K562 (cell line): Measurements from ENCODE around the gene CNTN5. TPM values are rescaled to one million over a fixed set of nuclear protein-coding genes. Genes with fewer than 3 reads are reported as not detected.

ENCODE experiments used
- ATAC-seq: fragments of 200-7000 bp; cut with Tn5 transposase; 3 replicates; pipeline ENCODE4 v1.9.1; 2020; ENCODE audit warnings: moderate library complexity
- BruUV-seq: library from RNA; stranded (reverse); fragments of 400-500 nt; replicated peaks from 2 replicates; lab custom pipeline; 2021; lab: Mats Ljungman, UMichigan
- CTCF ChIA-PET: fragments of 300-600 bp; formaldehyde crosslinking; extraction: SDS; loops from one replicate; lab custom pipeline; 2021; ENCODE audit warnings: low intra/inter-chr PET ratio; lab: Yijun Ruan, JAX
- POLR2A ChIA-PET: fragments of 300-600, 350-650 bp; sonication (Branson Sonifier 250); formaldehyde crosslinking; extraction: SDS; loops from one replicate; lab custom pipeline; 2021; ENCODE audit warnings: antibody characterized with exemption, inconsistent platforms; lab: Yijun Ruan, JAX
- DNase-seq, 4 experiments: peaks; one replicate each; pipeline versions ENCODE4 v3.0.0 to v3.0.0-alpha.2; 2011 to 2018; ENCODE audit warnings: low spot score in 3 of 4, mixed read lengths in 3 of 4; ENCODE audit errors: extremely low read depth in 1 of 4
- FAIRE-seq: peaks from 2 replicates; lab custom pipeline; 2011; peaks lifted over from hg19 to GRCh38; lab: Jason Lieb, UNC
- H2AFZ ChIP-seq: 2 replicates; pipeline ENCODE4 v1.6.0; 2011; ENCODE audit warnings: low read depth, low read length, control low read depth, inconsistent platforms
- H3K27ac ChIP-seq: fragments of 200-600 bp; 3 replicates; pipeline ENCODE4 v1.8.0; 2011; ENCODE audit warnings: low read depth, mild to moderate bottlenecking, control low read depth, inconsistent platforms, low read length, moderate library complexity, mixed read lengths; ENCODE audit errors: extremely low read depth
- H3K27me3 ChIP-seq, 2 experiments: fragments of 300-600 bp in 1 of 2; 2 replicates in 1 of 2; 3 replicates in 1 of 2; pipeline versions ENCODE4 v1.6.0 to v1.8.0; 2011; ENCODE audit warnings: inconsistent platforms in 2 of 2, low read length in 2 of 2, mild to moderate bottlenecking in 1 of 2, mixed read lengths in 1 of 2, moderate library complexity in 1 of 2; ENCODE audit not compliant: control insufficient read depth in 2 of 2, insufficient read depth in 2 of 2
- H3K36me3 ChIP-seq: fragments of 300-600 bp; 3 replicates; pipeline ENCODE4 v1.8.0; 2011; ENCODE audit warnings: mild to moderate bottlenecking, low read length, inconsistent platforms; ENCODE audit not compliant: control insufficient read depth, insufficient read depth
- H3K4me1 ChIP-seq, 2 experiments: fragments of 200-600 bp in 1 of 2; replicated peaks in 1 of 2; 2 replicates in 1 of 2; 3 replicates in 1 of 2; pipeline versions ENCODE4 v1.5.1 to v1.8.0; 2011; ENCODE audit warnings: inconsistent platforms in 2 of 2, low read length in 2 of 2, mild to moderate bottlenecking in 1 of 2, mixed read lengths in 1 of 2, moderate library complexity in 1 of 2; ENCODE audit not compliant: control insufficient read depth in 2 of 2, insufficient read depth in 2 of 2
- H3K4me2 ChIP-seq: 2 replicates; pipeline ENCODE4 v1.6.1; 2011; ENCODE audit warnings: low read length, control low read depth, inconsistent platforms, mixed read lengths; ENCODE audit not compliant: insufficient read depth
- H3K4me3 ChIP-seq: fragments of 200-600 bp; sonication (generic), shearing (Covaris generic); 2 replicates; pipeline ENCODE4 v1.5.1; 2016; ENCODE audit warnings: control low read depth, inconsistent platforms
- H3K79me2 ChIP-seq: fragments of 200-600 bp; 3 replicates; pipeline ENCODE4 v1.8.0; 2011; ENCODE audit warnings: low read length, inconsistent platforms; ENCODE audit not compliant: control insufficient read depth, insufficient read depth
- H3K9ac ChIP-seq, 2 experiments: 2 replicates each; pipeline versions ENCODE4 v1.6.0 to v1.6.1; 2011; ENCODE audit warnings: low read depth in 2 of 2, low read length in 2 of 2, control low read depth in 1 of 2, inconsistent platforms in 1 of 2, mild to moderate bottlenecking in 1 of 2, mixed read lengths in 1 of 2; ENCODE audit not compliant: insufficient read depth in 1 of 2
- H3K9me1 ChIP-seq: one replicate; pipeline ENCODE4 v1.6.0; 2011; ENCODE audit warnings: inconsistent platforms, mild to moderate bottlenecking, low read length, moderate library complexity; ENCODE audit not compliant: control insufficient read depth, insufficient read depth
- H3K9me3 ChIP-seq: replicated peaks from 2 replicates; pipeline ENCODE4 v1.5.1; 2011; ENCODE audit warnings: low read depth, low read length, inconsistent platforms; ENCODE audit not compliant: control insufficient read depth, insufficient read depth
- H4K20me1 ChIP-seq: replicated peaks from 2 replicates; pipeline ENCODE4 v1.6.1; 2011; ENCODE audit warnings: low read length, inconsistent platforms, mixed read lengths; ENCODE audit not compliant: control insufficient read depth, insufficient read depth
- BACH1 ChIP-seq: fragments of 200-800 bp; sonication (Bioruptor generic); IDR thresholded peaks from 2 replicates; pipeline ENCODE4 v1.6.1; 2016; ENCODE audit warnings: missing genetic modification characterization, missing compliant biosample characterization
- BCL6 ChIP-seq: fragments of 250-450 bp; sonication (Bioruptor Pico); IDR thresholded peaks from 2 replicates; pipeline ENCODE4 v1.4.0; 2020
- CBX3 ChIP-seq, 2 experiments: IDR thresholded peaks; 1 replicate in 1 of 2; 2 replicates in 1 of 2; pipeline ENCODE4 v1.6.1; 2012; ENCODE audit warnings: inconsistent platforms in 2 of 2, low read length in 2 of 2, borderline replicate concordance in 1 of 2, control low read depth in 1 of 2
- CHD2 ChIP-seq: IDR thresholded peaks from 2 replicates; pipeline ENCODE4 v1.6.1; 2011; ENCODE audit warnings: low read depth, low read length
- MAFF ChIP-seq: IDR thresholded peaks from 2 replicates; pipeline ENCODE4 v1.6.1; 2012; ENCODE audit warnings: low read length, improper control_type of control experiment
- RB1 ChIP-seq: fragments of 450-650 bp; IDR thresholded peaks from 2 replicates; pipeline ENCODE4 v1.6.1; 2017; ENCODE audit warnings: low read depth, mild to moderate bottlenecking
- TCFL5 ChIP-seq: fragments of 250-450 bp; sonication (Bioruptor Pico); conservative IDR thresholded peaks from 2 replicates; pipeline ENCODE4 v1.6.1; 2021; ENCODE audit warnings: mild to moderate bottlenecking, moderate library complexity, matching md5 sums
- TEAD1 ChIP-seq, 2 experiments: fragments of 450-650 bp in 1 of 2; sonication (generic) in 1 of 2; formaldehyde crosslinking; IDR thresholded peaks; 2 replicates each; pipeline versions ENCODE4 v1.4.0 to v1.8.0; 2020 to 2022; ENCODE audit warnings: mild to moderate bottlenecking in 2 of 2, missing genetic modification reagents in 1 of 2
- THRAP3 ChIP-seq: fragments of 450-650 bp; IDR thresholded peaks from 2 replicates; pipeline ENCODE4 v1.6.1; 2016; ENCODE audit warnings: mild to moderate bottlenecking, inconsistent platforms, borderline replicate concordance
- ZNF354B ChIP-seq: fragments of 250-450 bp; sonication (Bioruptor Pico); IDR thresholded peaks from 2 replicates; pipeline ENCODE4 v1.4.0; 2020
- whole genome bisulfite sequencing: fragments of 100-300 bp; shearing (Covaris generic); methylation state at CpG from one replicate; pipeline ENCODE4 v1.1.6; 2016; ENCODE audit warnings: low coverage, mixed read lengths; ENCODE audit not compliant: insufficient coverage; ENCODE audit errors: missing lambda C conversion rate; 5-methylcytosine and 5-hydroxymethylcytosine counted together
- in situ Hi-C: fragments of 300-500 bp; cut with MboI; formaldehyde crosslinking; loops from 4 replicates; pipeline ENCODE4 v1.15.0; 2018; ENCODE audit warnings: inconsistent platforms, mixed read lengths
- intact Hi-C: fragments of 100-400 bp; cut with micrococcal nuclease; formaldehyde crosslinking; loops from 2 replicates; pipeline ENCODE4 v1.14.2; 2022
- polyA plus RNA-seq, 8 experiments: library from polyadenylated mRNA; depleted of rRNA in 4 of 8; stranded (reverse) in 5 of 8; unstranded in 3 of 8; fragments of >200 nt; fragmentation: Nextera tagmentation in 2 of 8; fragmentation: Illumina TruSeq in 1 of 8; extraction: Ambion mirVana in 2 of 8; extraction: Trizol in 1 of 8; gene quantifications; 2 replicates each; pipeline versions ENCODE4 v1.2.1 to v1.2.3, GENCODE V29; 2011 to 2014; ENCODE audit warnings: inconsistent platforms in 1 of 8, missing spikeins in 1 of 8
- total RNA-seq, 7 experiments: library from RNA; depleted of rRNA in 6 of 7; stranded (reverse); fragments of >200 nt in 6 of 7; fragmentation: Illumina TruSeq in 2 of 7; extraction: Trizol in 2 of 7; gene quantifications; 2 replicates each; pipeline versions ENCODE4 v1.2.1 to v1.2.3, GENCODE V29; 2011 to 2021; ENCODE audit warnings: low replicate concordance in 1 of 7
- TF ChIP-seq, protein P1 (sequence below): fragments of 250-450 bp; sonication (Bioruptor Pico); IDR thresholded peaks from 2 replicates; pipeline ENCODE4 v1.8.0; 2022; ENCODE audit warnings: inconsistent platforms
- TF ChIP-seq, protein P2 (sequence below): IDR thresholded peaks from 2 replicates; pipeline ENCODE4 v1.6.1; 2011; ENCODE audit not compliant: insufficient read length; ENCODE audit errors: extremely low read depth
- TF ChIP-seq, protein P3 (sequence below): fragments of 250-450 bp; sonication (Bioruptor Pico); IDR thresholded peaks from 2 replicates; pipeline ENCODE4 v1.8.0; 2021; ENCODE audit warnings: mild to moderate bottlenecking, moderate library complexity
- TF ChIP-seq, protein P4 (sequence below): sonication (generic); formaldehyde crosslinking; IDR thresholded peaks from 2 replicates; pipeline ENCODE4 v1.8.0; 2023; ENCODE audit warnings: mild to moderate bottlenecking, missing genetic modification reagents

CNTN5 gene
- total and polyA plus RNA-seq, 9 of the 15 experiments (the other 6 are each of a cell fraction or from before 2014, with no cell fraction given) = 0.03 TPM; not detected in 8

DNA sequence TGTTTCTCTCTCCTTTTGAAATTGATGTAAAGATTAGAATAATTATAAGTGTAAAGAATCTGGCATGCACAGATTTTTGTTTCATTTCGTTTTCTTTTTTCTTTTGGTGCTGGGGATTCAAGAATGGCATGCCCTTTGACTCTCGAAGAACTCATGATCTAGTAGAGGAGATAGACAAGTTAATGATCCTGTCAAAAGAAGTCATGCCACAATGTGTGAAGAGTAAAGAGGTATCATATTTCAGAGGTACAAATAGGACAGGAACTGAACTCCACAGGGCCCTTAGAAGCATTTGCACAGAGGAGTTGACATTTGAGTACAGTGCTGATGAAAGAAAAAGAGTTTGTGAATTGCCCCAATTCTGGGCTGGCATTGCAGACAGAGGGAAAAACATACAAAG is 958.3 kb downstream of the CNTN5 start (continued):
- TF ChIP-seq, protein P1, sequence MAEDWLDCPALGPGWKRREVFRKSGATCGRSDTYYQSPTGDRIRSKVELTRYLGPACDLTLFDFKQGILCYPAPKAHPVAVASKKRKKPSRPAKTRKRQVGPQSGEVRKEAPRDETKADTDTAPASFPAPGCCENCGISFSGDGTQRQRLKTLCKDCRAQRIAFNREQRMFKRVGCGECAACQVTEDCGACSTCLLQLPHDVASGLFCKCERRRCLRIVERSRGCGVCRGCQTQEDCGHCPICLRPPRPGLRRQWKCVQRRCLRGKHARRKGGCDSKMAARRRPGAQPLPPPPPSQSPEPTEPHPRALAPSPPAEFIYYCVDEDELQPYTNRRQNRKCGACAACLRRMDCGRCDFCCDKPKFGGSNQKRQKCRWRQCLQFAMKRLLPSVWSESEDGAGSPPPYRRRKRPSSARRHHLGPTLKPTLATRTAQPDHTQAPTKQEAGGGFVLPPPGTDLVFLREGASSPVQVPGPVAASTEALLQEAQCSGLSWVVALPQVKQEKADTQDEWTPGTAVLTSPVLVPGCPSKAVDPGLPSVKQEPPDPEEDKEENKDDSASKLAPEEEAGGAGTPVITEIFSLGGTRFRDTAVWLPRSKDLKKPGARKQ (CRISPR knock-in tag) = no peak
- TF ChIP-seq CHD2 = no peak
- TF ChIP-seq, protein P2, sequence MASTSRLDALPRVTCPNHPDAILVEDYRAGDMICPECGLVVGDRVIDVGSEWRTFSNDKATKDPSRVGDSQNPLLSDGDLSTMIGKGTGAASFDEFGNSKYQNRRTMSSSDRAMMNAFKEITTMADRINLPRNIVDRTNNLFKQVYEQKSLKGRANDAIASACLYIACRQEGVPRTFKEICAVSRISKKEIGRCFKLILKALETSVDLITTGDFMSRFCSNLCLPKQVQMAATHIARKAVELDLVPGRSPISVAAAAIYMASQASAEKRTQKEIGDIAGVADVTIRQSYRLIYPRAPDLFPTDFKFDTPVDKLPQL = no peak
- no peak for TF ChIP-seq RB1
- TF ChIP-seq TEAD1 (CRISPR knock-in tag; IDR thresholded peaks at IDR 0.05) = no peak

DNA sequence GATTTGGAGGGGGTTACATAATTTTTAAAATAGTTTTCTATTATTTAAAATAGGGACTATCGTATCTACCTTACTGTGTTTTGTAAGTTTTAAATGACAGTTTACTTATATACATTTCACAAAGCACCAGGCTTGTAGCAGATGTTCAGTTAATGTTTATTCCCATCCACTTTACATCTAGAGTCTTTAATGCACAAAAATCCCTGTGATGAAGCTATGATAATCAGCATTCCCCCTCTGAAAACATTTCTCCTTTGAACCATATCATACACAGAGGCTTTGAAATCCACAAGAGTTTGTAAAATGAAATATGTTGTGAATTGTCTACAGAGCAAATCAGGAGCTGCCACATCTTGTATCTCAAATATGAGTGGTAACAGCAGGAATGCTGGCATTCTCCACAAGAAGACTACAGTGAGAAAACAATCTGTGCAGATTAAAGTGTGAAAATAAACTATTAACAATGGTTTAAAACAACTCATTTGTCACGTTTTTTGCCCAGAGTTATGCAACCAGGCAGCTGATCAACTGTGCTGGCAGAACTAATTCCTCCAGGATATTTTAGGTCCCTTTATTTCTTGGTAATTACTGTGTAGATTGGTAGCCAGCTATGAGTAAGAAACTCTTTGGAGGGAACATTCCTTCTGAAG is 967.2 kb downstream of the CNTN5 start:
- H3K27me3 ChIP-seq = no peaks in the 10 kb centered on the region
- H4K20me1 ChIP-seq = no peaks in the 10 kb centered on the region
- WGBS = 2% methylated on average over 2 of the region's 2 CpGs
- DNase-seq (no peak), ATAC-seq (no peak), FAIRE-seq (no peak)
- H3K36me3 ChIP-seq = no peaks in the 10 kb centered on the region
- no peaks in the 10 kb centered on the region for H3K4me1 ChIP-seq
- intact Hi-C loops = no loop called here
- BruUV-seq = no TSS peak
- H3K9me3 ChIP-seq = no peaks in the 10 kb centered on the region
- in situ Hi-C loops = no loop called here
- H3K9ac ChIP-seq = no peak overlapping the region
- no peaks in the 10 kb centered on the region for H3K9me1 ChIP-seq
- no peak overlapping the region for H3K4me2 ChIP-seq
- ChIA-PET POLR2A (no interaction called here), CTCF (no interaction called here)
- no peak overlapping the region for H3K27ac ChIP-seq
- H2AFZ ChIP-seq = no peak overlapping the region
- H3K79me2 ChIP-seq = no peaks in the 10 kb centered on the region
- no peak overlapping the region for H3K4me3 ChIP-seq
- no peak for TF ChIP-seq THRAP3
- no peak for TF ChIP-seq MAFF
- TF ChIP-seq ZNF354B (CRISPR knock-in tag) = no peak
- no peak for TF ChIP-seq TCFL5 (CRISPR knock-in tag)
- TF ChIP-seq, protein P3, sequence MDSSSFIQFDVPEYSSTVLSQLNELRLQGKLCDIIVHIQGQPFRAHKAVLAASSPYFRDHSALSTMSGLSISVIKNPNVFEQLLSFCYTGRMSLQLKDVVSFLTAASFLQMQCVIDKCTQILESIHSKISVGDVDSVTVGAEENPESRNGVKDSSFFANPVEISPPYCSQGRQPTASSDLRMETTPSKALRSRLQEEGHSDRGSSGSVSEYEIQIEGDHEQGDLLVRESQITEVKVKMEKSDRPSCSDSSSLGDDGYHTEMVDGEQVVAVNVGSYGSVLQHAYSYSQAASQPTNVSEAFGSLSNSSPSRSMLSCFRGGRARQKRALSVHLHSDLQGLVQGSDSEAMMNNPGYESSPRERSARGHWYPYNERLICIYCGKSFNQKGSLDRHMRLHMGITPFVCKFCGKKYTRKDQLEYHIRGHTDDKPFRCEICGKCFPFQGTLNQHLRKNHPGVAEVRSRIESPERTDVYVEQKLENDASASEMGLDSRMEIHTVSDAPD (CRISPR knock-in tag) = no peak
- no peak for TF ChIP-seq CBX3 (IDR thresholded peaks at IDR 0.05; ENCODE audit: borderline replicate concordance in 1 of 2, low read length in 2 of 2)
- TF ChIP-seq BCL6 = no peak
- TF ChIP-seq, protein P4, sequence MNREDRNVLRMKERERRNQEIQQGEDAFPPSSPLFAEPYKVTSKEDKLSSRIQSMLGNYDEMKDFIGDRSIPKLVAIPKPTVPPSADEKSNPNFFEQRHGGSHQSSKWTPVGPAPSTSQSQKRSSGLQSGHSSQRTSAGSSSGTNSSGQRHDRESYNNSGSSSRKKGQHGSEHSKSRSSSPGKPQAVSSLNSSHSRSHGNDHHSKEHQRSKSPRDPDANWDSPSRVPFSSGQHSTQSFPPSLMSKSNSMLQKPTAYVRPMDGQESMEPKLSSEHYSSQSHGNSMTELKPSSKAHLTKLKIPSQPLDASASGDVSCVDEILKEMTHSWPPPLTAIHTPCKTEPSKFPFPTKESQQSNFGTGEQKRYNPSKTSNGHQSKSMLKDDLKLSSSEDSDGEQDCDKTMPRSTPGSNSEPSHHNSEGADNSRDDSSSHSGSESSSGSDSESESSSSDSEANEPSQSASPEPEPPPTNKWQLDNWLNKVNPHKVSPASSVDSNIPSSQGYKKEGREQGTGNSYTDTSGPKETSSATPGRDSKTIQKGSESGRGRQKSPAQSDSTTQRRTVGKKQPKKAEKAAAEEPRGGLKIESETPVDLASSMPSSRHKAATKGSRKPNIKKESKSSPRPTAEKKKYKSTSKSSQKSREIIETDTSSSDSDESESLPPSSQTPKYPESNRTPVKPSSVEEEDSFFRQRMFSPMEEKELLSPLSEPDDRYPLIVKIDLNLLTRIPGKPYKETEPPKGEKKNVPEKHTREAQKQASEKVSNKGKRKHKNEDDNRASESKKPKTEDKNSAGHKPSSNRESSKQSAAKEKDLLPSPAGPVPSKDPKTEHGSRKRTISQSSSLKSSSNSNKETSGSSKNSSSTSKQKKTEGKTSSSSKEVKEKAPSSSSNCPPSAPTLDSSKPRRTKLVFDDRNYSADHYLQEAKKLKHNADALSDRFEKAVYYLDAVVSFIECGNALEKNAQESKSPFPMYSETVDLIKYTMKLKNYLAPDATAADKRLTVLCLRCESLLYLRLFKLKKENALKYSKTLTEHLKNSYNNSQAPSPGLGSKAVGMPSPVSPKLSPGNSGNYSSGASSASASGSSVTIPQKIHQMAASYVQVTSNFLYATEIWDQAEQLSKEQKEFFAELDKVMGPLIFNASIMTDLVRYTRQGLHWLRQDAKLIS (CRISPR knock-in tag) = no peak
- TF ChIP-seq BACH1 (tag) = no peak
